ENCODE data around the gene TOM1L2. TPM values are rescaled to one million over a fixed set of nuclear protein-coding genes. Genes with fewer than 3 reads are reported as not detected.
A peak's percentile ranks its signal among the peaks of the same experiment; 100 is the strongest.

Gene TOM1L2
- total RNA-seq, 1 experiment from 2014 or later, result 45.2 TPM

DNA sequence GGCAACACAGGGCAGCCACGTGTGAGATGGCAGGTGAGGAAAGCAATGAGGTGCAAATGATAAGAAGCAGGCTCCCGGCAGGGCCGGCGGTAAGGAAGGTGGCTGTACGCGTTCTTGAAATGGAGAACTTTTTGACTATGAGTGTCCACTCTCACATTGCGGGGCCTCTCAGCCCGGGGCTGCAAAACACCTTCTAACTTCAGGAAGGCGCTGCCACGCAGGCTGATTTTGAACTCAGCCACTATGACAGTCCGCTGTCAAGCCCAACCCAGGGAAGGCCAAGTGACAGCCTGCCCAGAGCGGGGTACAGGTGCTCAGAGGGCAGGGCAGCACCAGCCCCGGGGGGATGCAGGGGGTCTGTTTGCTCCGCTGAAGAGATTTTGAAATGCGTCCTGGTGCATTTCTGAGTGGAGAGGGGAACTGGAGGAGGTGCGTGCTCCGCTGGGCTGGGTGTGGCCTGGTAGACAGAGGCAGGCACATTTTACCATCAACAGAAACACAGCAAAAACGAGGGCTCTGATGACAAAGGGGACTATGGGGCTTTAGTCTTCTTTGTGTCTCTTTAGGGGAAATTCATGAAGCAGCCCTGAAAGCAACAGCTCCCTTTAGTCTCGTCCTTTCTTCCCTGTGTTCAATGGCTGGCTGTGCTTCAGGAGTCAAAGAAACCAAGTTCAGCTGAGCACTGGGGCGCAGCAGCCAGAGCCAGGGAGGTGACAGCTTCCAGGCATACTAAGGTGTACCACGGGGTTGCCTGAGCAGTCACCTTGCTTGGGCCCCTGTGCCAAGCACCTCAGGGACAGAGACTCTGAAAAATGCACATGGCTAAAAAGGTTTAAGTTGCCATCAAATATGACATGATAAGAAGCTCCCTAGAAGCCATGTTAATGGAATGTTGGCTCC is 120.8 kb downstream of the TOM1L2 start:
- ATAC-seq (no peak), DNase-seq (ENCODE audit: low read depth, low spot score) (no peak)
- ChIA-PET POLR2A (no interaction called here), CTCF (no interaction called here)
- no TSS peak for BruUV-seq (replicated peaks)
- Histone ChIP-seq H3K4me1 (ENCODE audit: control insufficient read depth, insufficient read depth, low read length) (peaks cover 13% of the 10 kb centered on the region), H3K9me3 (ENCODE audit: control insufficient read depth, insufficient read depth, low read depth, low read length) (no peaks in the 10 kb centered on the region), H3K27me3 (ENCODE audit: control insufficient read depth, insufficient read depth, low read length) (no peaks in the 10 kb centered on the region), H3K27ac (ENCODE audit: low read length) (no peak overlapping the region), H3K4me3 (ENCODE audit: low read depth in 2 of 2, low read length in 2 of 2) (no peak overlapping the region), H3K36me3 (ENCODE audit: control insufficient read depth, insufficient read depth, low read length) (no peaks in the 10 kb centered on the region)
- in situ Hi-C loops (cut with HindIII; ENCODE audit: low pct_unique_long_range_greater_than_20kb, low sequenced_read_pairs) (no loop called here), intact Hi-C loops (cut with micrococcal nuclease; ENCODE audit: unreplicated experiment) (no loop called here)
- no peak for TF ChIP-seq TCF7L2 (IDR thresholded peaks at IDR 0.05; ENCODE audit: low read depth, low read length)
- TF ChIP-seq, protein P1, sequence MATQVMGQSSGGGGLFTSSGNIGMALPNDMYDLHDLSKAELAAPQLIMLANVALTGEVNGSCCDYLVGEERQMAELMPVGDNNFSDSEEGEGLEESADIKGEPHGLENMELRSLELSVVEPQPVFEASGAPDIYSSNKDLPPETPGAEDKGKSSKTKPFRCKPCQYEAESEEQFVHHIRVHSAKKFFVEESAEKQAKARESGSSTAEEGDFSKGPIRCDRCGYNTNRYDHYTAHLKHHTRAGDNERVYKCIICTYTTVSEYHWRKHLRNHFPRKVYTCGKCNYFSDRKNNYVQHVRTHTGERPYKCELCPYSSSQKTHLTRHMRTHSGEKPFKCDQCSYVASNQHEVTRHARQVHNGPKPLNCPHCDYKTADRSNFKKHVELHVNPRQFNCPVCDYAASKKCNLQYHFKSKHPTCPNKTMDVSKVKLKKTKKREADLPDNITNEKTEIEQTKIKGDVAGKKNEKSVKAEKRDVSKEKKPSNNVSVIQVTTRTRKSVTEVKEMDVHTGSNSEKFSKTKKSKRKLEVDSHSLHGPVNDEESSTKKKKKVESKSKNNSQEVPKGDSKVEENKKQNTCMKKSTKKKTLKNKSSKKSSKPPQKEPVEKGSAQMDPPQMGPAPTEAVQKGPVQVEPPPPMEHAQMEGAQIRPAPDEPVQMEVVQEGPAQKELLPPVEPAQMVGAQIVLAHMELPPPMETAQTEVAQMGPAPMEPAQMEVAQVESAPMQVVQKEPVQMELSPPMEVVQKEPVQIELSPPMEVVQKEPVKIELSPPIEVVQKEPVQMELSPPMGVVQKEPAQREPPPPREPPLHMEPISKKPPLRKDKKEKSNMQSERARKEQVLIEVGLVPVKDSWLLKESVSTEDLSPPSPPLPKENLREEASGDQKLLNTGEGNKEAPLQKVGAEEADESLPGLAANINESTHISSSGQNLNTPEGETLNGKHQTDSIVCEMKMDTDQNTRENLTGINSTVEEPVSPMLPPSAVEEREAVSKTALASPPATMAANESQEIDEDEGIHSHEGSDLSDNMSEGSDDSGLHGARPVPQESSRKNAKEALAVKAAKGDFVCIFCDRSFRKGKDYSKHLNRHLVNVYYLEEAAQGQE (IDR thresholded peaks at IDR 0.05; ENCODE audit: insufficient read depth in 1 of 2, low read depth in 2 of 2, low read length in 1 of 2), result no peak
- TF ChIP-seq, protein P2, sequence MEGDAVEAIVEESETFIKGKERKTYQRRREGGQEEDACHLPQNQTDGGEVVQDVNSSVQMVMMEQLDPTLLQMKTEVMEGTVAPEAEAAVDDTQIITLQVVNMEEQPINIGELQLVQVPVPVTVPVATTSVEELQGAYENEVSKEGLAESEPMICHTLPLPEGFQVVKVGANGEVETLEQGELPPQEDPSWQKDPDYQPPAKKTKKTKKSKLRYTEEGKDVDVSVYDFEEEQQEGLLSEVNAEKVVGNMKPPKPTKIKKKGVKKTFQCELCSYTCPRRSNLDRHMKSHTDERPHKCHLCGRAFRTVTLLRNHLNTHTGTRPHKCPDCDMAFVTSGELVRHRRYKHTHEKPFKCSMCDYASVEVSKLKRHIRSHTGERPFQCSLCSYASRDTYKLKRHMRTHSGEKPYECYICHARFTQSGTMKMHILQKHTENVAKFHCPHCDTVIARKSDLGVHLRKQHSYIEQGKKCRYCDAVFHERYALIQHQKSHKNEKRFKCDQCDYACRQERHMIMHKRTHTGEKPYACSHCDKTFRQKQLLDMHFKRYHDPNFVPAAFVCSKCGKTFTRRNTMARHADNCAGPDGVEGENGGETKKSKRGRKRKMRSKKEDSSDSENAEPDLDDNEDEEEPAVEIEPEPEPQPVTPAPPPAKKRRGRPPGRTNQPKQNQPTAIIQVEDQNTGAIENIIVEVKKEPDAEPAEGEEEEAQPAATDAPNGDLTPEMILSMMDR (IDR thresholded peaks at IDR 0.05), result no peak
- TF ChIP-seq POLR2AphosphoS5 (IDR thresholded peaks at IDR 0.05; ENCODE audit: low read depth, low read length), result no peak
- no peak for TF ChIP-seq SIN3A (IDR thresholded peaks at IDR 0.05; ENCODE audit: borderline replicate concordance, insufficient read depth, low read depth, low read length)

DNA sequence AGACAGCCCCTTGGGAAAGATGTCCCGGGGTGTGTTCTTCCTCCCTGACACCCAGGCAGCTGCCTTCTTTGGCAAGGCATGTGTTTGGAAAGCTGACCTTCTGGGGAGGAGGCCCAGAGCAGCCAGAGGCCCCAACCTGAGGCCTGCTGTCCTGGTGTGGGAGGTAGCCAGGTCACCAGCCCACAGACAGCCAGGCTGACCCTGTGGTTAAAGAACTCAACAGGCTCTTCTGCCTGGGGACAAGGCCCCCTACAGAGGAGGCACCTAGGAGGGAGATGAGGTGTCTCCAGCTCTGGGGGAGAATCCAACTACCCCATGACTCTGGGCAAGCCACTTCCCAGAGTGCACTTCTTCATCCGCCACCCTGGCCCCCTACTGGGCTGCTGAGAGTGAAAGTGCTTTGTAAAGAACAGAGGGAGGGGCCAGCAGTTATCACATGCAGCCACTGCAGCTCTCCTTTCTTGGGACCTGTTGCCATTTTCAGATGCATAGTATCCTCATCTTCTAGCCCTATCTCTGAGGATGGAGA is 122.3 kb downstream of the TOM1L2 start:
- intact Hi-C loops (cut with micrococcal nuclease; ENCODE audit: unreplicated experiment), result no loop called here
- TF ChIP-seq TCF7L2 (IDR thresholded peaks at IDR 0.05; ENCODE audit: low read depth, low read length) (no peak), SIN3A (IDR thresholded peaks at IDR 0.05; ENCODE audit: borderline replicate concordance, insufficient read depth, low read depth, low read length) (no peak), POLR2AphosphoS5 (IDR thresholded peaks at IDR 0.05; ENCODE audit: low read depth, low read length) (no peak)
- TF ChIP-seq, protein P2 (IDR thresholded peaks at IDR 0.05), result no peak
- TF ChIP-seq, protein P1 (IDR thresholded peaks at IDR 0.05; ENCODE audit: insufficient read depth in 1 of 2, low read depth in 2 of 2, low read length in 1 of 2), result no peak
- ATAC-seq (no peak), DNase-seq (ENCODE audit: low read depth, low spot score) (no peak)
- ChIA-PET POLR2A (no interaction called here), CTCF (no interaction called here)
- 0 out of 2 replicates have a peak overlapping the region, but pooled peaks have one; percentile 3 for H3K27ac ChIP-seq (ENCODE audit: low read length)
- no peaks in the 10 kb centered on the region for H3K9me3 ChIP-seq (ENCODE audit: control insufficient read depth, insufficient read depth, low read depth, low read length)
- H3K4me3 ChIP-seq (ENCODE audit: low read depth in 2 of 2, low read length in 2 of 2), result no peak overlapping the region
- H3K27me3 ChIP-seq (ENCODE audit: control insufficient read depth, insufficient read depth, low read length), result no peaks in the 10 kb centered on the region
- in situ Hi-C loops (cut with HindIII; ENCODE audit: low pct_unique_long_range_greater_than_20kb, low sequenced_read_pairs), result no loop called here
- H3K36me3 ChIP-seq (ENCODE audit: control insufficient read depth, insufficient read depth, low read length), result no peaks in the 10 kb centered on the region
- H3K4me1 ChIP-seq (ENCODE audit: control insufficient read depth, insufficient read depth, low read length), result peaks cover 13% of the 10 kb centered on the region
- BruUV-seq (replicated peaks), result no TSS peak

Measured in Panc1 (cell line).